A549 (cell line): ENCODE measurements around the gene MYLIP. TPM values are rescaled to one million over a fixed set of nuclear protein-coding genes. Genes with fewer than 3 reads are reported as not detected.

ENCODE experiments used
- ATAC-seq, 2 experiments: fragments of 200-7000 bp in 1 of 2; fragments of >200 bp in 1 of 2; cut with Nextera tagmentation in 1 of 2; cut with Tn5 transposase in 1 of 2; 3 replicates each; pipeline versions ENCODE4 v1.8.0 to v1.9.1; 2018 to 2020; ENCODE audit warnings: mild to moderate bottlenecking in 1 of 2, moderate library complexity in 1 of 2
- CTCF ChIA-PET: fragments of 300-600 bp; sonication (Branson Sonifier 250); formaldehyde crosslinking; extraction: SDS; loops from one replicate; lab custom pipeline; 2021; ENCODE audit warnings: antibody characterized with exemption, inconsistent platforms; lab: Yijun Ruan, JAX
- POLR2A ChIA-PET: fragments of 350-600 bp; formaldehyde crosslinking; extraction: SDS; loops from one replicate; lab custom pipeline; 2021; ENCODE audit warnings: antibody characterized with exemption, inconsistent platforms; lab: Yijun Ruan, JAX
- DNase-seq, 2 experiments: peaks; one replicate each; pipeline versions ENCODE4 v3.0.0 to v3.0.0-alpha.2; 2011 to 2016; ENCODE audit warnings: low read depth in 1 of 2, low spot score in 1 of 2
- FAIRE-seq: peaks from 2 replicates; lab custom pipeline; 2011; peaks lifted over from hg19 to GRCh38; lab: Jason Lieb, UNC
- H3K27ac ChIP-seq, 2 experiments: fragments of >200 bp; sonication (Bioruptor Twin); formaldehyde crosslinking; 3 replicates each; pipeline ENCODE4 v1.5.1; 2016 to 2017
- H3K4me1 ChIP-seq: fragments of >200 bp; sonication (Bioruptor Twin); formaldehyde crosslinking; 3 replicates; pipeline ENCODE4 v1.6.1; 2016
- H3K4me2 ChIP-seq: fragments of >200 bp; sonication (Bioruptor Twin); formaldehyde crosslinking; 3 replicates; pipeline ENCODE4 v1.6.1; 2016
- H3K4me3 ChIP-seq: fragments of >200 bp; sonication (Bioruptor Twin); formaldehyde crosslinking; 3 replicates; pipeline ENCODE4 v1.5.1; 2016
- H3K9me3 ChIP-seq: fragments of >200 bp; sonication (Bioruptor Twin); formaldehyde crosslinking; 3 replicates; pipeline ENCODE4 v1.6.1; 2016
- CBX8 ChIP-seq: fragments of 200-600 bp; sonication (generic); IDR thresholded peaks from 2 replicates; pipeline ENCODE4 v1.6.1; 2016
- CHD2 ChIP-seq: fragments of 150-350 bp; IDR thresholded peaks from 2 replicates; pipeline ENCODE4 v1.6.1; 2014; ENCODE audit warnings: low read length; ENCODE audit not compliant: partially characterized antibody
- EP300 ChIP-seq, 2 experiments: fragments of >200 bp; sonication (Bioruptor Twin); formaldehyde crosslinking; IDR thresholded peaks; 2 replicates in 1 of 2; 3 replicates in 1 of 2; pipeline ENCODE4 v1.6.1; 2016 to 2017
- FOSB ChIP-seq: fragments of 250-450 bp; sonication (Bioruptor Pico); IDR thresholded peaks from 2 replicates; pipeline ENCODE4 v1.5.0; 2020; ENCODE audit warnings: mild to moderate bottlenecking, moderate library complexity
- FOSL2 ChIP-seq, 2 experiments: fragments of 450-650 bp in 1 of 2; fragments of >200 bp in 1 of 2; sonication (Bioruptor Twin) in 1 of 2; formaldehyde crosslinking; IDR thresholded peaks; 2 replicates each; pipeline versions ENCODE4 v1.5.0 to v1.6.1; 2016 to 2020; ENCODE audit warnings: mild to moderate bottlenecking in 1 of 2, moderate library complexity in 1 of 2
- FOXS1 ChIP-seq: fragments of 250-450 bp; sonication (Bioruptor Pico); IDR thresholded peaks from 2 replicates; pipeline ENCODE4 v1.5.0; 2020; ENCODE audit warnings: mild to moderate bottlenecking, moderate library complexity
- GATA3 ChIP-seq: IDR thresholded peaks from 2 replicates; pipeline ENCODE4 v1.6.1; 2012; ENCODE audit warnings: borderline replicate concordance
- HEYL ChIP-seq: fragments of 250-450 bp; sonication (Bioruptor Pico); IDR thresholded peaks from 2 replicates; pipeline ENCODE4 v1.8.0; 2021; ENCODE audit warnings: mild to moderate bottlenecking, moderate library complexity
- HOXA7 ChIP-seq: fragments of 250-450 bp; sonication (Bioruptor Pico); IDR thresholded peaks from 2 replicates; pipeline ENCODE4 v1.5.0; 2020; ENCODE audit warnings: mild to moderate bottlenecking, moderate library complexity
- HOXB13 ChIP-seq: fragments of 250-450 bp; sonication (Bioruptor Pico); IDR thresholded peaks from 2 replicates; pipeline ENCODE4 v1.5.0; 2020; ENCODE audit warnings: low read depth, mild to moderate bottlenecking, moderate library complexity
- JUN ChIP-seq, 2 experiments: fragments of >200 bp; sonication (Bioruptor Twin); formaldehyde crosslinking; IDR thresholded peaks; 2 replicates in 1 of 2; 3 replicates in 1 of 2; pipeline ENCODE4 v1.6.1; 2016 to 2017
- JUNB ChIP-seq: fragments of >200 bp; sonication (Bioruptor Twin); formaldehyde crosslinking; IDR thresholded peaks from 2 replicates; pipeline ENCODE4 v1.6.1; 2016
- KDM5A ChIP-seq: fragments of 200-600 bp; sonication (generic); IDR thresholded peaks from 2 replicates; pipeline ENCODE4 v1.6.1; 2016; ENCODE audit warnings: antibody characterized with exemption, mild to moderate bottlenecking
- MAZ ChIP-seq: fragments of 150-350 bp; IDR thresholded peaks from 2 replicates; pipeline ENCODE4 v1.6.1; 2014; ENCODE audit warnings: antibody characterized with exemption, low read depth, low read length, borderline replicate concordance
- MYC ChIP-seq: IDR thresholded peaks from 2 replicates; pipeline ENCODE4 v1.6.1; 2012; ENCODE audit warnings: mild to moderate bottlenecking, inconsistent platforms, low read length, improper control_type of control experiment, borderline replicate concordance
- NPAS2 ChIP-seq: fragments of 250-450 bp; sonication (Bioruptor Pico); IDR thresholded peaks from 2 replicates; pipeline ENCODE4 v1.8.0; 2022; ENCODE audit warnings: mild to moderate bottlenecking, moderate library complexity, borderline replicate concordance
- PHF8 ChIP-seq: fragments of 200-600 bp; sonication (generic); IDR thresholded peaks from 2 replicates; pipeline ENCODE4 v1.6.1; 2016; ENCODE audit warnings: low read depth, mild to moderate bottlenecking, antibody characterized with exemption, moderate library complexity, borderline replicate concordance
- POLR2AphosphoS2 ChIP-seq: conservative IDR thresholded peaks from 2 replicates; pipeline ENCODE4 v1.6.1; 2012; ENCODE audit warnings: low read length, improper control_type of control experiment, inconsistent platforms
- RAD21 ChIP-seq, 2 experiments: fragments of >200 bp in 1 of 2; sonication (Bioruptor Twin) in 1 of 2; formaldehyde crosslinking in 1 of 2; IDR thresholded peaks in 1 of 2; conservative IDR thresholded peaks in 1 of 2; 2 replicates in 1 of 2; 3 replicates in 1 of 2; pipeline ENCODE4 v1.6.1; 2012 to 2018; ENCODE audit warnings: inconsistent platforms in 1 of 2
- RARB ChIP-seq: fragments of 250-450 bp; sonication (Bioruptor Pico); IDR thresholded peaks from 2 replicates; pipeline ENCODE4 v1.8.0; 2021; ENCODE audit warnings: mild to moderate bottlenecking, moderate library complexity
- RFX5 ChIP-seq: fragments of 450-650 bp; IDR thresholded peaks from 2 replicates; pipeline ENCODE4 v1.7.1; 2014; ENCODE audit warnings: antibody characterized with exemption, mild to moderate bottlenecking, moderate library complexity
- SMC3 ChIP-seq: fragments of >200 bp; sonication (Bioruptor Twin); formaldehyde crosslinking; IDR thresholded peaks from 3 replicates; pipeline ENCODE4 v1.6.1; 2018; ENCODE audit warnings: inconsistent platforms
- TP53 ChIP-seq: fragments of 250-450 bp; sonication (Bioruptor Pico); IDR thresholded peaks from 2 replicates; pipeline ENCODE4 v1.5.0; 2021; ENCODE audit warnings: mild to moderate bottlenecking, moderate library complexity
- ZSCAN20 ChIP-seq: fragments of 250-450 bp; sonication (Bioruptor Pico); IDR thresholded peaks from 2 replicates; pipeline ENCODE4 v1.8.0; 2022; ENCODE audit warnings: mild to moderate bottlenecking, moderate library complexity
- WGBS: methylation state at CpG from one replicate; pipeline ENCODE4 v1.1.6; 2017; ENCODE audit errors: missing lambda C conversion rate; 5-methylcytosine and 5-hydroxymethylcytosine counted together
- polyA plus RNA-seq, 4 experiments: library from polyadenylated mRNA; depleted of rRNA in 3 of 4; stranded (reverse); fragments of >200 nt; fragmentation: RNase III in 1 of 4; extraction: RNeasy Plus Mini Kit Qiagen cat#74134 plus additional on column Dnase treatment in 1 of 4; gene quantifications; 2 replicates in 3 of 4; 3 replicates in 1 of 4; pipeline ENCODE4 v1.2.3, GENCODE V29; 2011 to 2017
- TF ChIP-seq, protein P1 (sequence below): IDR thresholded peaks from 2 replicates; pipeline ENCODE4 v1.6.1; 2012
- TF ChIP-seq, protein P2 (sequence below): fragments of 200-600 bp; sonication (generic); IDR thresholded peaks from 2 replicates; pipeline ENCODE4 v1.6.1; 2016; ENCODE audit warnings: antibody characterized with exemption, mild to moderate bottlenecking, moderate library complexity
- TF ChIP-seq, protein P3 (sequence below): fragments of >200 bp; sonication (Bioruptor Twin); formaldehyde crosslinking; IDR thresholded peaks from 3 replicates; pipeline ENCODE4 v1.5.1; 2016

Gene MYLIP
- polyA plus RNA-seq, 2 of the 4 experiments (the other 2 are of a cell fraction), result 2.3 to 9.1 TPM

DNA sequence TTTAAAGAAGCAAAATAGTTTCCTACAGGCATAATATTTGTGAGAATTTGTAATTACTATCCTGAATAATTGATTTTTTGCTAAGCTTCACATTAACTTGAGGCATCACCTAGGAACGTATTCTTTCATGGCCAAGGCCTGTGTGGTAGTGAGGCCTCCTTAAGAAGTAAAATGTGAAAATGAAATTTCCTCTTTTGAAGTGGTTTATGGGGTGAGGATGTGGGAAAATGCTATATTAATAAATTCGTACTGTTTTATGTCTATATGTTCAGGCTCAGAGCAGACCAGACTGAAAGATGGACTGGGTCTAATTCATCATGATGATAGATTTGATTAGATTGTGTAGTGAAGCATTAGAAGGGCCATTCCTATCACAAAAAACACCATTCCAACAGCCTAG, 33.1 kb downstream of the MYLIP start:
- 80% methylated on average over 2 of the region's 2 CpGs for WGBS
- ChIA-PET CTCF (no interaction called here), POLR2A (no interaction called here)
- H3K4me1 ChIP-seq, result no peaks in the 10 kb centered on the region
- TF ChIP-seq MAZ (no peak), FOXS1 (CRISPR knock-in tag) (no peak), EP300 (IDR thresholded peaks at IDR 0.05) (no peak), RFX5 (no peak)
- H3K27ac ChIP-seq, result no peak overlapping the region
- DNase-seq (no peak), ATAC-seq (no peak), FAIRE-seq (no peak)
- H3K4me3 ChIP-seq, result no peak overlapping the region
- no peak overlapping the region for H3K4me2 ChIP-seq
- no peaks in the 10 kb centered on the region for H3K9me3 ChIP-seq

DNA sequence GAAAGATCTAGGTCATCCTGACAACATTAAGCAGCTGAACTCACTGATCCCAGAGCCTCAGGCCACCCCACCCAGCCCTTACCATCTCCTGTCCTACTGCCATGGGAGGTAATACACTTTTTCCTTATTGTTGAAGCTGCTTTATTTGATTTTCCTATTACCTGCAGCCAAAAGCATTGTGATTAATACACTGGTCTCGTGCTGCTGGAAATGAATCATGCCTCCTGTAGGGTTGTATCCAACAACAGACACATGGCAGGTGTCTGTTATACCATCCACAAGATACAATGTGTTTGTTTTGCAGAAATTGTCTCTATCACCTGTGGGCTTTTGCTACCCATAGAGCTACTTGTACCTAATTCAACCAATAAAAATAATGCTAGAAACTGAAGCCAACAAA, 34.2 kb downstream of the MYLIP start:
- DNase-seq (no peak), FAIRE-seq (no peak)
- Histone ChIP-seq H3K4me1 (no peaks in the 10 kb centered on the region), H3K27ac (no peak overlapping the region), H3K9me3 (no peaks in the 10 kb centered on the region)
- CTCF ChIA-PET, result interaction anchor here (1.1 kb wide), 1 partner anchor 37 kb away, joined by 3 read pairs; no protein-coding TSS in a partner anchor
- TF ChIP-seq RAD21 (conservative IDR thresholded peaks at IDR 0.05 in 1 of 2, IDR thresholded peaks at IDR 0.05 in 1 of 2), result no peak
- TF ChIP-seq, protein P1, sequence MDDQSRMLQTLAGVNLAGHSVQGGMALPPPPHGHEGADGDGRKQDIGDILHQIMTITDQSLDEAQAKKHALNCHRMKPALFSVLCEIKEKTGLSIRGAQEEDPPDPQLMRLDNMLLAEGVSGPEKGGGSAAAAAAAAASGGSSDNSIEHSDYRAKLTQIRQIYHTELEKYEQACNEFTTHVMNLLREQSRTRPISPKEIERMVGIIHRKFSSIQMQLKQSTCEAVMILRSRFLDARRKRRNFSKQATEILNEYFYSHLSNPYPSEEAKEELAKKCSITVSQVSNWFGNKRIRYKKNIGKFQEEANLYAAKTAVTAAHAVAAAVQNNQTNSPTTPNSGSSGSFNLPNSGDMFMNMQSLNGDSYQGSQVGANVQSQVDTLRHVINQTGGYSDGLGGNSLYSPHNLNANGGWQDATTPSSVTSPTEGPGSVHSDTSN, result no peak
- no peak for TF ChIP-seq TP53
- no peak for TF ChIP-seq PHF8
- no peak for TF ChIP-seq HEYL
- no peak for TF ChIP-seq ZSCAN20 (CRISPR knock-in tag)
- TF ChIP-seq KDM5A, result no peak
- no peak for TF ChIP-seq GATA3
- TF ChIP-seq CBX8, result no peak
- no peak for TF ChIP-seq FOSB
- no peak for TF ChIP-seq JUNB
- no peak for TF ChIP-seq POLR2AphosphoS2
- TF ChIP-seq HOXB13 (CRISPR knock-in tag), result no peak
- no peak for TF ChIP-seq MAZ
- TF ChIP-seq JUN (IDR thresholded peaks at IDR 0.05), result no peak
- no peak for TF ChIP-seq HOXA7 (CRISPR knock-in tag)
- TF ChIP-seq, all 56 proteins: peak for 0
- no peak overlapping the region for H3K4me3 ChIP-seq
- POLR2A ChIA-PET, result interaction anchor here (1.5 kb wide), 1 partner anchor 34 kb away, joined by 5 read pairs; the partner anchor contains the start of gene MYLIP
- 50% methylated on average over 1 of the region's 1 CpG for WGBS
- no peak overlapping the region for H3K4me2 ChIP-seq
- no peak for ATAC-seq

DNA sequence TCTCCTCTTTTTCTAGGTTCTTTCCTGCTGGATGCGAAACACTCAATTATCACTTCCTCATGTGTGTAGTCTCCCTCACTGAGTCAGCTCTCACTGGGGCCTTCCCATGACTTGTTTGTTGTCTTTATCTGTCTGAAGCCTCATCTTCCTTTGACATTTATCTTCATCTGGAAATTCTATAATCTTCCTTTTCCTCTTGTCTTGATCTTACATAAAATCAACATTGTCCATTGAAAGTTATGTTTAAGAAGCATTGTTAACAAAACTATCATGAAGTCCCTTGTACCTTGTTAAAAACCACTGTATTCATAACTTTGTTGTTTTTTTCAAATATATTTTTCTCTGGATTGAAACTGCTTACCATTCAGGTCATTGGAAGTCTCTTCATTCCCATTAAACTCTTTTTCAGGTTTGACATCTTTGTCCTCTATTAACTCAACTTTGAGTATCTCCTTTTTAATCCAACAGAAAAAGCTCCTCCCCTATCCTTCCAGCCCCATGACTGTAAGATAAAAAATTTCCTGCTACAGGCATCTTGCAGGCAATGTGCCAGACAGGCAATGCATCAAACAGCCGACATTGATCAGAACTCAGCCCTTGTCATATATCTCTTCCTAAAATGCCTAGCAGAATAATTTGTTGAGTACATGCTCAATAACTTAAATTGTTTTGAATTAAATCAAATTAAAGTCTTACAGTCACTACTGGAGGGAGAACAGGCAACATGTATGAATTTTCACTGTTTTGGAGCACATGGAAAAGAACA, 34.8 kb downstream of the MYLIP start:
- H3K27ac ChIP-seq, result no peak overlapping the region
- ChIA-PET POLR2A (interaction anchor here (1.5 kb wide), 1 partner anchor 35 kb away, joined by 5 read pairs; the partner anchor contains the start of gene MYLIP), CTCF (interaction anchor here (1.1 kb wide), 1 partner anchor 37 kb away, joined by 3 read pairs; no protein-coding TSS in a partner anchor)
- no peak for DNase-seq
- no peak overlapping the region for H3K4me2 ChIP-seq
- no peak for FAIRE-seq
- no peak for ATAC-seq
- 71% methylated on average over 2 of the region's 2 CpGs for WGBS
- no peaks in the 10 kb centered on the region for H3K4me1 ChIP-seq
- no peak overlapping the region for H3K4me3 ChIP-seq
- no peaks in the 10 kb centered on the region for H3K9me3 ChIP-seq
- TF ChIP-seq KDM5A, result no peak
- no peak for TF ChIP-seq CHD2
- no peak for TF ChIP-seq SMC3
- TF ChIP-seq MYC, result no peak
- TF ChIP-seq, protein P2, sequence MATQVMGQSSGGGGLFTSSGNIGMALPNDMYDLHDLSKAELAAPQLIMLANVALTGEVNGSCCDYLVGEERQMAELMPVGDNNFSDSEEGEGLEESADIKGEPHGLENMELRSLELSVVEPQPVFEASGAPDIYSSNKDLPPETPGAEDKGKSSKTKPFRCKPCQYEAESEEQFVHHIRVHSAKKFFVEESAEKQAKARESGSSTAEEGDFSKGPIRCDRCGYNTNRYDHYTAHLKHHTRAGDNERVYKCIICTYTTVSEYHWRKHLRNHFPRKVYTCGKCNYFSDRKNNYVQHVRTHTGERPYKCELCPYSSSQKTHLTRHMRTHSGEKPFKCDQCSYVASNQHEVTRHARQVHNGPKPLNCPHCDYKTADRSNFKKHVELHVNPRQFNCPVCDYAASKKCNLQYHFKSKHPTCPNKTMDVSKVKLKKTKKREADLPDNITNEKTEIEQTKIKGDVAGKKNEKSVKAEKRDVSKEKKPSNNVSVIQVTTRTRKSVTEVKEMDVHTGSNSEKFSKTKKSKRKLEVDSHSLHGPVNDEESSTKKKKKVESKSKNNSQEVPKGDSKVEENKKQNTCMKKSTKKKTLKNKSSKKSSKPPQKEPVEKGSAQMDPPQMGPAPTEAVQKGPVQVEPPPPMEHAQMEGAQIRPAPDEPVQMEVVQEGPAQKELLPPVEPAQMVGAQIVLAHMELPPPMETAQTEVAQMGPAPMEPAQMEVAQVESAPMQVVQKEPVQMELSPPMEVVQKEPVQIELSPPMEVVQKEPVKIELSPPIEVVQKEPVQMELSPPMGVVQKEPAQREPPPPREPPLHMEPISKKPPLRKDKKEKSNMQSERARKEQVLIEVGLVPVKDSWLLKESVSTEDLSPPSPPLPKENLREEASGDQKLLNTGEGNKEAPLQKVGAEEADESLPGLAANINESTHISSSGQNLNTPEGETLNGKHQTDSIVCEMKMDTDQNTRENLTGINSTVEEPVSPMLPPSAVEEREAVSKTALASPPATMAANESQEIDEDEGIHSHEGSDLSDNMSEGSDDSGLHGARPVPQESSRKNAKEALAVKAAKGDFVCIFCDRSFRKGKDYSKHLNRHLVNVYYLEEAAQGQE, result no peak
- no peak for TF ChIP-seq HEYL
- no peak for TF ChIP-seq CBX8
- TF ChIP-seq, protein P3, sequence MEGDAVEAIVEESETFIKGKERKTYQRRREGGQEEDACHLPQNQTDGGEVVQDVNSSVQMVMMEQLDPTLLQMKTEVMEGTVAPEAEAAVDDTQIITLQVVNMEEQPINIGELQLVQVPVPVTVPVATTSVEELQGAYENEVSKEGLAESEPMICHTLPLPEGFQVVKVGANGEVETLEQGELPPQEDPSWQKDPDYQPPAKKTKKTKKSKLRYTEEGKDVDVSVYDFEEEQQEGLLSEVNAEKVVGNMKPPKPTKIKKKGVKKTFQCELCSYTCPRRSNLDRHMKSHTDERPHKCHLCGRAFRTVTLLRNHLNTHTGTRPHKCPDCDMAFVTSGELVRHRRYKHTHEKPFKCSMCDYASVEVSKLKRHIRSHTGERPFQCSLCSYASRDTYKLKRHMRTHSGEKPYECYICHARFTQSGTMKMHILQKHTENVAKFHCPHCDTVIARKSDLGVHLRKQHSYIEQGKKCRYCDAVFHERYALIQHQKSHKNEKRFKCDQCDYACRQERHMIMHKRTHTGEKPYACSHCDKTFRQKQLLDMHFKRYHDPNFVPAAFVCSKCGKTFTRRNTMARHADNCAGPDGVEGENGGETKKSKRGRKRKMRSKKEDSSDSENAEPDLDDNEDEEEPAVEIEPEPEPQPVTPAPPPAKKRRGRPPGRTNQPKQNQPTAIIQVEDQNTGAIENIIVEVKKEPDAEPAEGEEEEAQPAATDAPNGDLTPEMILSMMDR, result no peak
- no peak for TF ChIP-seq FOSL2 (IDR thresholded peaks at IDR 0.05)
- TF ChIP-seq FOSL2 (CRISPR knock-in tag; IDR thresholded peaks at IDR 0.05), result no peak
- TF ChIP-seq RARB (CRISPR knock-in tag), result no peak
- no peak for TF ChIP-seq NPAS2 (CRISPR knock-in tag)
